SU-DHL-6 (cell line): ENCODE results near the gene DUSP5.

ENCODE experiments used
- H2AFZ ChIP-seq: fragments of 200-600 bp; sonication (generic); 2 replicates; pipeline ENCODE4 v1.6.1; 2014; ENCODE audit warnings: low read depth, mild to moderate bottlenecking, moderate library complexity, mixed read lengths, antibody characterized with exemption, low read length; ENCODE audit not compliant: severe bottlenecking
- H3F3A ChIP-seq: fragments of 200-600 bp; shearing (Covaris generic); 2 replicates; pipeline ENCODE4 v1.6.0; 2016; ENCODE audit warnings: antibody characterized with exemption, mild to moderate bottlenecking; ENCODE audit not compliant: insufficient read depth
- H3K27ac ChIP-seq: fragments of 200-600 bp; sonication (generic); 2 replicates; pipeline ENCODE4 v1.5.1; 2016; ENCODE audit warnings: low read depth, mild to moderate bottlenecking, low read length, moderate library complexity, mixed read lengths
- H3K27me3 ChIP-seq: fragments of 200-600 bp; sonication (generic), shearing (Covaris generic); 2 replicates; pipeline ENCODE4 v1.6.0; 2014; ENCODE audit warnings: mild to moderate bottlenecking, low read length
- H3K36me3 ChIP-seq: fragments of 200-600 bp; sonication (generic); 2 replicates; pipeline ENCODE4 v1.6.1; 2014; ENCODE audit warnings: mild to moderate bottlenecking, low read length, mixed read lengths
- H3K4me2 ChIP-seq: fragments of 300-600, 200-600 bp; shearing (Covaris generic), sonication (generic); 2 replicates; pipeline ENCODE4 v1.6.0; 2014; ENCODE audit warnings: low read length, low read depth, mild to moderate bottlenecking; ENCODE audit not compliant: poor library complexity, severe bottlenecking
- H3K4me3 ChIP-seq: fragments of 200-600 bp; sonication (generic); 2 replicates; pipeline ENCODE4 v1.5.1; 2014; ENCODE audit warnings: antibody characterized with exemption, low read length, mild to moderate bottlenecking, mixed read lengths; ENCODE audit not compliant: insufficient read depth, poor library complexity, severe bottlenecking
- H3K79me2 ChIP-seq: fragments of 200-600 bp; sonication (generic); 2 replicates; pipeline ENCODE4 v1.6.1; 2014; ENCODE audit warnings: mild to moderate bottlenecking, low read length, moderate library complexity; ENCODE audit not compliant: insufficient read depth
- H3K9ac ChIP-seq: fragments of 200-600 bp; sonication (generic); 2 replicates; pipeline ENCODE4 v1.7.0; 2014; ENCODE audit warnings: mild to moderate bottlenecking, low read length
- H3K9me2 ChIP-seq: fragments of 200-600 bp; sonication (generic); replicated peaks from 2 replicates; pipeline ENCODE4 v1.6.1; 2014; ENCODE audit warnings: low read length; ENCODE audit not compliant: insufficient read depth
- H3K9me3 ChIP-seq: fragments of 200-600 bp; sonication (generic); 2 replicates; pipeline ENCODE4 v1.6.1; 2014; ENCODE audit warnings: low read length, mixed read lengths; ENCODE audit not compliant: insufficient read depth
- H4K20me1 ChIP-seq: fragments of 200-600 bp; sonication (generic); 2 replicates; pipeline ENCODE4 v1.6.1; 2014; ENCODE audit warnings: low read depth, mild to moderate bottlenecking, antibody characterized with exemption, low read length, moderate library complexity, mixed read lengths
- CTCF ChIP-seq: fragments of 200-600 bp; sonication (generic); IDR thresholded peaks from one replicate; pipeline ENCODE4 v1.5.1; 2017; ENCODE audit warnings: antibody characterized with exemption, mild to moderate bottlenecking, low read length, moderate library complexity; ENCODE audit not compliant: insufficient read depth, poor library complexity, severe bottlenecking
- EZH2phosphoT487 ChIP-seq: fragments of 200-600 bp; sonication (generic), shearing (Covaris generic); conservative IDR thresholded peaks from 2 replicates; pipeline ENCODE4 v1.6.1; 2018; ENCODE audit warnings: mild to moderate bottlenecking, antibody characterized with exemption, low read length, moderate library complexity, mixed read lengths

The DUSP5 gene

DNA sequence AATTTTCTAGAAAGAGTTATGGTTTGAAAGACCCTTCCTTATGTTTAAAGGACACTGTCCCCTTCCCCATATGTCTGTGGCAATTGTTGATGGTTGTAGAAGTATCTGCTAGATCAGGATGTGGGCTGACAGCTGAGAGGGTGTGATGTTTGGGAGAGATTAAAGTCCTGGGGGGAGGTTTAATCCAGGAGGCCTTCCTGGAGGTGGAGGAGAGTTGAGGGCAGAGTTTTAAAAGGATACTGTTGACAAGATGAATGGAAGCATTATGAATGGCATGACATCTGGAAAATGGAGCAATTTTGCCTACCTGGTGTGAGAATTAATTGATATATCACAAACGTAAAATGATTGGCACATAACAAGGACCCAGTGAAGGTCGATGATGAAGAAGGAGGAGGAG, 36.9 kb downstream of the DUSP5 start:
- Histone ChIP-seq H3K79me2 (no peaks in the 10 kb centered on the region), H3K9me3 (no peaks in the 10 kb centered on the region), H3K9me2 (no peaks in the 10 kb centered on the region), H3F3A (no peaks in the 10 kb centered on the region), H3K36me3 (no peaks in the 10 kb centered on the region), H3K4me3 (no peak overlapping the region), H3K27me3 (no peaks in the 10 kb centered on the region), H3K4me2 (no peak overlapping the region), H3K27ac (no peak overlapping the region), H2AFZ (no peak overlapping the region), H4K20me1 (no peaks in the 10 kb centered on the region), H3K9ac (no peak overlapping the region)
- TF ChIP-seq EZH2phosphoT487 (no peak), CTCF (no peak)

DNA sequence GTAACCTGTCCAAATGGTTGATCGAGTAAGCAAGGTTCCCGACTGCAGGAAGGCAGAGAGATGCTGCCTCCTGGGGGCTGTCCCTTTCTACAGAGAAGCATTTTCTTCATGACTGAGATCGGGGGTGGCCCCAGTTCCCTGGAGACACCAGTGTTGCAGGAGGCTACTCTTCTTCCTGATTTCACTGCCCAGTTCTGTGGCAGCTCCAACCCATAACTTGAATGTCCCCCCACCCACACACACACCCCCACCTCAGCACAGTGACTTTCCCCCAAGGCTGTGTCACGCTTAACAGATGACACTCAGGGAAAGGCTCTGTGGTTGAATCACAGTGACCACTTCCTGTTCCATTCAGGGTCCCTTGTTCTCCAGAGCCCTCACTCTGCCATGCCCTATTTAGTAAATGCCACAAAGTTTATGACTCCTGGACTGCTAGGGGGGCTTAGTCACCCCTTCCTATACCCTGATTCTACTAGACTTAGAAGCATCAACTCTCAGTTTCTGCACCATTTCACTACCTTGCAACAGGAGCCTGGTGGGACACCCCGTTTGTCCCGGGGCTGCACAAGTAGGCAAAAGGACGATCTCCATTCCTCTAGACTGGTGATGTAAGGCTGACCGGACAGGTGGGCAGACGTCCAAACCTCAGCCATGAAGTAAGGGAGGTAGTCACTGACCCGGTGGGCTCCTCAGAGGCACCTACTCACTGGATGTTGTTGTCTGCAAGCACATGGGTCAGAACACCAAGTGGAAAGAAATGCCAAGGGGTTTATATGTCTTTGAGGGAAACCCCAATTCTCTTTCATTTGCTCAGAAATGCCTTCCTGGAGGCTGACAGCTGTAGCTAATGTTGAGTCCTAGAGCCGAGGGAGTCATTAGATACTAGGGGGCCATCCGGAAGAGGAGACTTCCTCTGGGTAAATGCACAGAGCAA, 38.5 kb downstream of the DUSP5 start:
- Histone ChIP-seq H3F3A (no peaks in the 10 kb centered on the region), H2AFZ (no peak overlapping the region), H3K27ac (no peak overlapping the region), H3K4me3 (no peak overlapping the region), H3K9me3 (no peaks in the 10 kb centered on the region), H3K4me2 (peak overlapping the region; percentile 35), H4K20me1 (no peaks in the 10 kb centered on the region), H3K9me2 (no peaks in the 10 kb centered on the region), H3K27me3 (no peaks in the 10 kb centered on the region), H3K9ac (peak overlapping the region; percentile 17; the same call in 1 of the 2 replicates), H3K36me3 (no peaks in the 10 kb centered on the region), H3K79me2 (no peaks in the 10 kb centered on the region)
- TF ChIP-seq CTCF (no peak), EZH2phosphoT487 (no peak)

- Histone ChIP-seq H3K9me2 (no peaks in the 10 kb centered on the region), H3K4me3 (no peak overlapping the region)
Measured at GRCh38 chr10:110539091-110539490, 41.4 kb downstream of the DUSP5 start.

More at GRCh38 chr10:110539091-110539490, 41.4 kb downstream of the DUSP5 start:
- Histone ChIP-seq H3K4me2 (no peak overlapping the region), H3K79me2 (no peaks in the 10 kb centered on the region), H4K20me1 (no peaks in the 10 kb centered on the region), H3K27me3 (no peaks in the 10 kb centered on the region), H3K36me3 (no peaks in the 10 kb centered on the region), H3F3A (no peaks in the 10 kb centered on the region), H3K27ac (no peak overlapping the region), H3K9me3 (no peaks in the 10 kb centered on the region), H3K9ac (no peak overlapping the region), H2AFZ (no peak overlapping the region)
- TF ChIP-seq EZH2phosphoT487 (no peak), CTCF (no peak)
